HG02588 (cell line): Measurements from ENCODE around the gene TRHDE.
"Not testable (repeated sequence)": the region's sequence is repeated elsewhere in the genome, so short reads cannot be mapped to it uniquely, and the experiment has no call there.

Source experiments
- ATAC-seq: cut with Tn5 transposase; IDR thresholded peaks from one replicate; pipeline ENCODE4 v1.9.1; 2021; ENCODE audit warnings: mild to moderate bottlenecking, moderate library complexity; ENCODE audit not compliant: unreplicated experiment

The TRHDE gene

GRCh38 chr12:72499244-72499643 is 227.1 kb downstream of the TRHDE start:
- ATAC-seq, result no peak

DNA sequence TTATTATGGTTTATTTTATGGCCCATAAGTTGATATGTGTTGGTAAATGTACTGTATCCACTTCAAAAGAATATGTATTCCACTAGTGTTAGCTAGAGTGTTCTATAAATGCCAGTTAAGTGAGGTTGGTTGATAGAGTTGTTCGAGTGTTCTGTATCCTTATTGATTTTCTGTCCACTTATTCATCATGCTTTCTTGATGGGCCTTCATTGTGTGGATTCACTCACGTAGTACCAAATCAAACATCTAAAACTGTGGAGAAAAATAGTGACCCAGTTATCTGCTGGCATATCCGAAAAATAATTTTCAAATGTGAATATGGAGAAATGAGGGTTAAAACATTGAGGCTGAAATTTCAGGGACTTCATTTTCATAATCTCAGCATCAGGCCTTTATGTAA is 230.4 kb downstream of the TRHDE start:
- ATAC-seq, result no peak

DNA sequence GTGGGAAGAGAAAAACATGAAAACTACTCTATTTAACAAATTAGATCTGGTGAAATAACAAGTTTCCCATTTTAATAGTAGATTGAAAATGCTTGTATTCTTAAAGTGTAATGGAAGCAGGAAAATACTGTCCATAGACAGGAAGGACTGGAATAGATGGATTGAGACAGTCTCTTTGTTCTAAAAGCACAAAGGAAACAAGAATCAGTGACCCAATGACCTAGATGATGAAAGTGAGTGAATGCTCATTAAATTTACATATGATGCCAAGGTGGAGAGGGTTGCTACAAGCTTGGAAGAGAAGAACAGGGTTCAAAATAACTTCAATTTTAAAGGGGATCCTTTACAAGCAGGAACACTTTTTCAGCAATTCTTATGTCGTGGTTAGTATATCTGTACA is 233.1 kb downstream of the TRHDE start:
- no peak for ATAC-seq

GRCh38 chr12:72509891-72510290 is 237.7 kb downstream of the TRHDE start:
- ATAC-seq, result no peak

DNA sequence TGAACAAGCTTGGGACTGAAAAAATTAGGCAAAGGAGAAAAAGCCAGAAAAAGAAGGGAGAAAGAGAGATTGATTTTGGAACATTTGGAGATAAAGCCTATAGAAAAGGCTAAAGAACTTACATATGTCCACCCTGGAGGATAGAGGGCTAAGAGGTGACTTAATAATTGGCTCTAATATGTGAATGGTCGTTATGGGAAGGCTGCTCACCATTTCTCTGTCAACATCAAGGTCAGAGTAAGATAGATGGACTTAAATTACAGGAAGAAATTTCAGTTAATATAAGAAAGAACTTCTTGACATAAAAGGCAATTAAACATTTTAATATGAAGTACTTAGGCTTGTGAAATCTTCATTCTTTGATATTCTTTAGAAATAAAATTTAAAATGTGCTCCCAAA is 238.6 kb downstream of the TRHDE start:
- ATAC-seq, result no peak

GRCh38 chr12:72511498-72511897 is 239.3 kb downstream of the TRHDE start:
- ATAC-seq, result no peak

- no peak for ATAC-seq
Measured at GRCh38 chr12:72511906-72512305, 239.7 kb downstream of the TRHDE start.

GRCh38 chr12:72520044-72520678 is 248.0 kb downstream of the TRHDE start:
- not testable (repeated sequence) for ATAC-seq

DNA sequence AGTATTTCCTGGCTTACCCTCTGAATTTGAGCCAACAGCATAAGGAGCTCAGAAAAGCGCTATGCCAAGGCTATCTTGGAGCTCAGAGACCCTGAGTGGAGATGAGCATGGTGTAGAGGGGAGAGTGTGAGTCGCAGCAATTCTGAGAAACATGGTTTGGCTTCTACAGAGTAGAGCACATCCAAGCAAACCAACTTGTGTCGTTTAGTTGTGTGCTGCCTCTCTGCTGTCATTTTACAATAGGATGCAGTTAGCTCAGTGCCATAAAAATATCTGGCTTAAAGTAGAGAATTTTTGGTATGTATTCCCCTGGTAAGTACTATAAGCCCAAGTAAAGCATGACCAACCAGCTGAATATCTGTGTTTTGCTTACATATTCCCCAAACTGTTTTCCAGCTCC is 249.2 kb downstream of the TRHDE start:
- ATAC-seq, result no peak

DNA sequence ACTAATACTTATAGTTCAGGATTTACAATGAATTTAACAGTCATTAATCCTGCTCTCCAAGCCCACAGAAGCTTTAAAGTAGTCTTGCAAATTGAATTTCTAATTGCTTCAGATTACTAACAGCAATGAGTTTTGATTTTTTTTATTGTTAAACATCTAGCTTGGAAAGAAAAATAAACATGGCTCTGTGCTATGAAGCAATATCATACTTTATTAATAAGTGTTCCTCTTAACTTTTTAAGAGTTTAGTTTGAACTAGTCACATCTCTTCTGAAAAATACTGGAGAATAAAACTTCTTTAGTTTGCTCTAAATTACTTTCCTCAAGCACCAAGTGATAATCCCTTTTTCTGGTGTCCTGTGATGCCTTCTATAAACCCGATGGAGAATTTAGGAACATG is 250.2 kb downstream of the TRHDE start:
- no peak for ATAC-seq

DNA sequence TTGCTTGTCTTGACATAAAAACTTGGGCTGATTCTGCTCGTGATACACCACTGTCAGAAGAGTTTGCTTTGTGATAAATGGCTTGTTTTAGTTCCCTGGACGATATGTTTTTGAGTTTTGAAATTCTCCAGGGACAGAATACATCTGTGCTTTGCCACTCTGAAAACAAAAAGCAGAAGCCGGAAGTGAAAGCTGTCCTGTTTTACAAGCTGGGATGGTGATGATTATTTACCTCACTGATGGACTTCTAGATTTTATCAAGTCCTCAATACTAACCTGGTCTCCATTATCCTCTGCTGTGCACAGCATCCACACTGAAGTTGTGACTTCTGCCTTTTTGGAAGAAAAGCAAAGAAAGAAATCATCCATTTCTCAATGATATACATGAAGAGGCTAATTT is 251.6 kb downstream of the TRHDE start:
- ATAC-seq, result no peak

GRCh38 chr12:72535212-72535990 is 263.2 kb downstream of the TRHDE start:
- ATAC-seq, result no peak

- ATAC-seq, result no peak
Measured at GRCh38 chr12:72540811-72541210, 268.6 kb downstream of the TRHDE start.

DNA sequence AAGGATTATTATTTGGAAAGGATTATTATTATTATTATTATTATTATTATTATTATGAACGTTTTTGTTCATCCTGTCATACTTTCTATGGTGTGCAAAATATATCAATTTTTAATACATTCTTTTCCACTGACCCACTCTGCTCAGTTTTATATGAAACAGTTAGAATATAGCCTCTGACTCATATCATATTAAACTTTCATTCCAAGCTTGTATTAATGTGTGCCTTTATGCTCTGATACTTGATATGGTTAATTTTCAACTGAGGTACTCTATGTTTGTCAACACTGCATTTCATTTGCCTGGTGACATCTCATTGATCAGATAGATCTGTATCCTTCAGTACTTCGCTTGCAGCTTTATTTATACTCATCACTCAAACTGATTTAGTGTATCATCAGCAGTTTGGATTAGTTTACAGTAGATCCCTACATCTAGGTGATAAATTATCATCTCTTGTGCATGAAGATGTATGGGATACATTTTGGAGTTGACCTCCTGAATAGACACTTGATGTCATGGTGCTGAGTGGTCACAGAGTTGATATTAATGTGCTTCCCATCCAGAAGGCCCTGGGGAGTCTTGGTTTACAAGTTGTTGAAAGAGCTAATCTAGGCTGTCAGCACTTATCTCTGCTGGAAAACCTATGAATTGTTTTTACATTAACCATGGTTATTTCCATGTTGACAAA is 271.8 kb downstream of the TRHDE start:
- no peak for ATAC-seq

- no peak for ATAC-seq
Measured at GRCh38 chr12:72546106-72546505, 273.9 kb downstream of the TRHDE start.

DNA sequence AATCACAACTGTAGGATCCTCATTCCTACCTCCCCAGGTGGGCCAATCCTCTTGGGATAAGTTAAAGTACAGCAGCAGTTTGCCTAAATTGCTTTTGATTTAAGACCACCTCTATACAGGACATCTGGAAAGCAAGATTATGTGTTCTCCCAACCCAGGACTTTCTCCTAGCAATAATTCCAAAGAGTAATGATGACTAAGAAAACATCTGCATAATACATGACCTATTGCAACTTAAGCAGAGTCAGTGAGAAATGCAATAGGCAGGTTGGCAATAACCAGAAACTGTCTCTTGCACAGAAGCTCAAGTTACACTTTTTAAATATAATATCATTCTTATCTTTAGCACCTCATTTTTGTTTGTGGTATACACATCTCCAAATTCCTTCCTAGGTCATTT is 275.4 kb downstream of the TRHDE start:
- no peak for ATAC-seq

DNA sequence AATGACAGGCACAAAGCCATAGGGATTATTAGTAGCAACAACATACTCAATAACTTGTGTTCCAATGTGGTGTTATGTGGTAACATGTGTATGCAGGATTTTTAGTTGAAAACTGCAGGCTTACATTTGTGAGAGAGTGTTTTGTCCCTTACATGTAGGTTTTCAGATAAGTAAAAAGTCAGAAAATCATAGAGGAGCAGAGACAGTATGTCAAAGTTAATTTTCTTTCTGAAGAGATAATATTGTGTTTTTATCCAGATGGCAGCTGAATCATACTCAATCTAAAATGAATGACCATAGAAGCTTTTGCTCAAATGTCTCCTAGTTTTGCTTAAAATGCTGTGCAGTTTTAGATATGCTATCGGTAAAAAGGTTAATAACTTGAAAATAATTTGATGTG is 277.0 kb downstream of the TRHDE start:
- ATAC-seq, result no peak

DNA sequence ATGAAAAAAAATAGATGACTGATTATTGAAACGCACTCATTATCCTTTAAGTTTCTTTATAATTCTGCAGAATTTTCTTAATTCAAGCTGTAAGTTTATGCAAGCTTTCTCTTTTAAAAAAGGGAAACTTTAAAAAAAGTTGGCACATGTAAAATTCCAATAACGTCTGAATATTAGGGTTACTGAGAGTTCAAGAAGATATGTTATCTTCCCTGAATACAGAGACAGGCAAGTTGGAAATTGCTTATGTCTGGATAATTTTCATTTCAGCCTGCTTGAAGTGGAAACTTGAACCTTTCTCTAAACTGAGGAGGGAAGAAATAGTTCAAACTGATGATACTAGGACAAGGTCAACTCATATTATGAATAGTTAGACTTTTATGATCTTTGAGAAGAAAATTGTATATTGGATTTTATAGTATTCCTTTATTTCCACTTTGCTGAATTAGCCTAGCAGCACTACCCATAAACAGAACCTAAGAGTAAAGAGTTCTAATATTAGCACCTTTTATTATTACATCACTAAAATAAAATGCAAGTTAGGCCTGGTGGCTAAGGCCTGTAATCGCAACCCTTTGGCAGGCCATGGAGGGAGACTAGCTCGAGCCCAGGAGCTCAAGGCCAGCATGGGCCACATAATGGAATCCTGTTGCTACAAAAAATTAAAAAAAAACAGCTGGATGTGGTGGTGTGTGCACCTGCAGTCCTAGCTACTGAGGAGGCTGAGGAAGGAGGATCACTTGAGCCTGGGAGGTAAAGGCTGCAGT is 288.0 kb downstream of the TRHDE start:
- ATAC-seq, result no peak

- no peak for ATAC-seq
Measured at GRCh38 chr12:72570601-72571000, 298.4 kb downstream of the TRHDE start.

- ATAC-seq, result no peak
Measured at GRCh38 chr12:72574138-72574537, 302.0 kb downstream of the TRHDE start.

DNA sequence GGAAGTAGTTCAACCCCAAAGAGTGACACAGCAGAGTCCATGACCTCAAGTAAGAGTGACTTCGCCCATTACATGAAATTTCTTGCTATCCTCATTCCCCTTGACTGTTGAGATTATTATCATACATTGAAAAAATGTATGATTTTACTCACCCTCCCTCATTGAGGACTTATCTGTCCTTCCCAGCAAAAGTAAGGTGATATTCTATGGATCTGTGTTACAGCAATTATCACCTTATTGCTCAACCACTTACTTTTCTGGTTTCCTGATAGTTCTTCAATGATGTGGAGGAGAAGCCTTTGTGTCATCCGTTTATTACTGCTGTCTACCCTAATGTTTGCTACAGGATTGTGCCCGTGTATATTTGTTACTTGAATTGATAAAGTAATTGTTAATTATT is 306.2 kb downstream of the TRHDE start:
- no peak for ATAC-seq
